Measurements from ENCODE around the gene PPY.

DNA sequence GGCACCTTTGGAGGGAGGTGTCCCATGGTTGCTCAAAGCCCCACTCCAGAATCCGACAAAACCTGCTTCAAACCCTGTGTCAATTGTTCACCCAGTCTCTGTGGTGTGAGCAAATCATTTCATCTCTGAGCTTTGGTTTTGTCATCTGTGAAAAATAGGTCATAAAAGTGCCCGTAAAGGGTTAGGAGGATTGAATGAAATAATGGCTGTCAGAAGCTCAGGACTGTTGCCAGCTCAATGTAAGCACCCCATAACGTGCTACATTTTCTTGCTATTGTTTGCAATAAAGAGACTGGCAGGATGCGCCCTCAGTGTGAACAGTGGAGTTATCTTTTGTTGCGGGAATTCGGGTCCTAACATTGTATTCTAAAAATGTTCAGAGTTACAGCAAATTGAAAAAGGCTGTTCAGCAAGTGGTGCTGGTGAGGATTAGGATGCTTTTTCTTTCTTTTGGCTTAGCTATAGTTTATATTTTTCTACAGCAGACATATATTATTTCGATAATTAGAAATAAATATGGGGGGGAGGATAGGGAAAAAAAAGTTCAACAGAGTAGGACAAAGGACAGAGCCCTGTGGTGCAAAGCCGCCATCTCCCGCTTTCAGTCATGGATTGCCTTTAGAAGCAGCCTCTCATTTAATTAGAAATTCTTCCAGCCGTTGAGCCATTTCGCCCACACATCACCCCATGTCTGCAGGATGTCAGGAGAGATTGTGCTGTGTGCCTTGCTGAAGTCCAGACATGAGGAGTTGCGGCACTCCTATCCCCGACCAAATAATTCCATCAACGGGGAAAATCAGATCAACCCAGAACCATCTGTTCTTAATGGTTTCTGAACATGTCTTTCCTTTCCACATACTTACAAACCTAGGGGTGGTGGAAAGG, 32.3 kb upstream of the PPY start:
- TF ChIP-seq, protein P1, sequence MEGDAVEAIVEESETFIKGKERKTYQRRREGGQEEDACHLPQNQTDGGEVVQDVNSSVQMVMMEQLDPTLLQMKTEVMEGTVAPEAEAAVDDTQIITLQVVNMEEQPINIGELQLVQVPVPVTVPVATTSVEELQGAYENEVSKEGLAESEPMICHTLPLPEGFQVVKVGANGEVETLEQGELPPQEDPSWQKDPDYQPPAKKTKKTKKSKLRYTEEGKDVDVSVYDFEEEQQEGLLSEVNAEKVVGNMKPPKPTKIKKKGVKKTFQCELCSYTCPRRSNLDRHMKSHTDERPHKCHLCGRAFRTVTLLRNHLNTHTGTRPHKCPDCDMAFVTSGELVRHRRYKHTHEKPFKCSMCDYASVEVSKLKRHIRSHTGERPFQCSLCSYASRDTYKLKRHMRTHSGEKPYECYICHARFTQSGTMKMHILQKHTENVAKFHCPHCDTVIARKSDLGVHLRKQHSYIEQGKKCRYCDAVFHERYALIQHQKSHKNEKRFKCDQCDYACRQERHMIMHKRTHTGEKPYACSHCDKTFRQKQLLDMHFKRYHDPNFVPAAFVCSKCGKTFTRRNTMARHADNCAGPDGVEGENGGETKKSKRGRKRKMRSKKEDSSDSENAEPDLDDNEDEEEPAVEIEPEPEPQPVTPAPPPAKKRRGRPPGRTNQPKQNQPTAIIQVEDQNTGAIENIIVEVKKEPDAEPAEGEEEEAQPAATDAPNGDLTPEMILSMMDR (conservative IDR thresholded peaks at IDR 0.05), result no peak
- no peak for TF ChIP-seq ZFX (IDR thresholded peaks at IDR 0.05)
